SU-DHL-6 (cell line): ENCODE data around the gene GAREM1.

Experiments
- EZH2phosphoT487 ChIP-seq: fragments of 200-600 bp; sonication (generic), shearing (Covaris generic); conservative IDR thresholded peaks from 2 replicates; pipeline ENCODE4 v1.6.1; 2018; ENCODE audit warnings: mild to moderate bottlenecking, antibody characterized with exemption, low read length, moderate library complexity, mixed read lengths
- TF ChIP-seq, protein P1 (sequence below): fragments of 200-600 bp; sonication (generic); IDR thresholded peaks from one replicate; pipeline ENCODE4 v1.5.1; 2017; ENCODE audit warnings: antibody characterized with exemption, mild to moderate bottlenecking, low read length, moderate library complexity; ENCODE audit not compliant: insufficient read depth, poor library complexity, severe bottlenecking

DNA sequence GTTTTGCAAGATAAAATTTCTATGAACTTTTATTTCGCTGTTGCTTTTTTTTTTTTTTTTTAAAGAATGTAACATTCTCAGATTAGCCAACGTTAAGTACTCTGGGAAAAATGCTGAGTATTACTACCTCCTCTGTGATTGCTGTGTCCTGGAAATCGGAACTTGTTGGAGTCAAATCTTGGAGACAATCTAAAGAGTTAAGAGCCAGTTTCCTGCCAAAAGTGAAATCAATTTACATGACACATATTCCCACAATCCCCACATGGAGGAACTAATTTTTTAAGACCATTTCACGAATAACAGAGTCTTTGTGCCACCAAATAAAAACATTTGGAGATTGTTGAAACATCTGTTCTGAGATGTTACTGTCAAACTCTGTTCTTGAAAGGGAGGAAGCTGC is 153.0 kb downstream of the GAREM1 start:
- TF ChIP-seq, protein P1, sequence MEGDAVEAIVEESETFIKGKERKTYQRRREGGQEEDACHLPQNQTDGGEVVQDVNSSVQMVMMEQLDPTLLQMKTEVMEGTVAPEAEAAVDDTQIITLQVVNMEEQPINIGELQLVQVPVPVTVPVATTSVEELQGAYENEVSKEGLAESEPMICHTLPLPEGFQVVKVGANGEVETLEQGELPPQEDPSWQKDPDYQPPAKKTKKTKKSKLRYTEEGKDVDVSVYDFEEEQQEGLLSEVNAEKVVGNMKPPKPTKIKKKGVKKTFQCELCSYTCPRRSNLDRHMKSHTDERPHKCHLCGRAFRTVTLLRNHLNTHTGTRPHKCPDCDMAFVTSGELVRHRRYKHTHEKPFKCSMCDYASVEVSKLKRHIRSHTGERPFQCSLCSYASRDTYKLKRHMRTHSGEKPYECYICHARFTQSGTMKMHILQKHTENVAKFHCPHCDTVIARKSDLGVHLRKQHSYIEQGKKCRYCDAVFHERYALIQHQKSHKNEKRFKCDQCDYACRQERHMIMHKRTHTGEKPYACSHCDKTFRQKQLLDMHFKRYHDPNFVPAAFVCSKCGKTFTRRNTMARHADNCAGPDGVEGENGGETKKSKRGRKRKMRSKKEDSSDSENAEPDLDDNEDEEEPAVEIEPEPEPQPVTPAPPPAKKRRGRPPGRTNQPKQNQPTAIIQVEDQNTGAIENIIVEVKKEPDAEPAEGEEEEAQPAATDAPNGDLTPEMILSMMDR: no peak
- TF ChIP-seq EZH2phosphoT487: no peak
